ENCODE results near the gene STX12. TPM values are rescaled to one million over a fixed set of nuclear protein-coding genes. Genes with fewer than 3 reads are reported as not detected.

Gene STX12
- total RNA-seq, 6 donors from 2014 or later, result 47.1 to 107 (median 88.2) TPM

GRCh38 chr1:27782950-27783349 lies 9.9 kb downstream of the STX12 start:
- no peaks in the 10 kb centered on the region for H3K9me3 ChIP-seq
- no peaks in the 10 kb centered on the region for H3K27me3 ChIP-seq
- WGBS, 2 donors, result 92 to 98% methylated on average over 3 of the region's 3 CpGs
- peaks cover 61 to 85% (median 73%) of the 10 kb centered on the region in 4 donors for H3K4me1 ChIP-seq
- no peak for ATAC-seq (ENCODE audit: low FRiP score in 2 of 2)
- H3K4me3 ChIP-seq, result no peak overlapping the region
- no peak for DNase-seq
- TF ChIP-seq EP300 (IDR thresholded peaks at IDR 0.05) (no peak), CTCF (IDR thresholded peaks at IDR 0.05) (no peak), POLR2A (IDR thresholded peaks at IDR 0.05) (no peak), POLR2AphosphoS5 (IDR thresholded peaks at IDR 0.05) (no peak)
- peaks cover 0 to 17% (median 5%) of the 10 kb centered on the region in 4 donors for H3K36me3 ChIP-seq
- peak overlapping the region in 2 of 4 donors; percentile 56 to 64 for H3K27ac ChIP-seq

- Histone ChIP-seq H3K27ac (peak overlapping the region; percentile 32 to 87 (median 80)), H3K36me3 (peaks cover 0 to 14% (median 4%) of the 10 kb centered on the region in 4 donors), H3K4me3 (no peak overlapping the region), H3K9me3 (no peaks in the 10 kb centered on the region), H3K4me1 (peaks cover 60 to 86% (median 74%) of the 10 kb centered on the region in 4 donors), H3K27me3 (no peaks in the 10 kb centered on the region)
- WGBS, 2 donors, result 90 to 96% methylated on average over 1 of the region's 1 CpG
- ATAC-seq (ENCODE audit: low FRiP score in 2 of 2) (no peak), DNase-seq (no peak)
- TF ChIP-seq POLR2AphosphoS5 (IDR thresholded peaks at IDR 0.05), result no peak
- TF ChIP-seq POLR2A (IDR thresholded peaks at IDR 0.05), result no peak
- no peak for TF ChIP-seq CTCF (IDR thresholded peaks at IDR 0.05)
- TF ChIP-seq EP300 (IDR thresholded peaks at IDR 0.05), result no peak
These were observed 11.7 kb downstream of the STX12 start for GRCh38 chr1:27784700-27785099.

GRCh38 chr1:27785781-27786455 lies 12.9 kb downstream of the STX12 start:
- ATAC-seq (ENCODE audit: low FRiP score in 2 of 2) (peak; percentile 55 to 91), DNase-seq (peak in 1 of 2 donors; percentile 77)
- TF ChIP-seq POLR2AphosphoS5 (IDR thresholded peaks at IDR 0.05) (peak; percentile 43 to 48), CTCF (IDR thresholded peaks at IDR 0.05) (no peak), POLR2A (IDR thresholded peaks at IDR 0.05) (peak in 1 of 4 donors; percentile 48), EP300 (IDR thresholded peaks at IDR 0.05) (peak; percentile 13 to 95 (median 78))
- no peaks in the 10 kb centered on the region for H3K9me3 ChIP-seq
- H3K36me3 ChIP-seq, result peaks cover under 1 to 14% (median 9%) of the 10 kb centered on the region in 4 donors
- H3K4me3 ChIP-seq, result no peak overlapping the region
- H3K4me1 ChIP-seq, result peaks cover 63 to 87% (median 78%) of the 10 kb centered on the region in 4 donors
- peak overlapping the region; percentile 76 to 87 (median 82) for H3K27ac ChIP-seq
- no peaks in the 10 kb centered on the region for H3K27me3 ChIP-seq

- no peaks in the 10 kb centered on the region for H3K9me3 ChIP-seq
- no peak for ATAC-seq (ENCODE audit: low FRiP score in 2 of 2)
- peaks cover 63 to 86% (median 77%) of the 10 kb centered on the region in 4 donors for H3K4me1 ChIP-seq
- H3K4me3 ChIP-seq, result no peak overlapping the region
- H3K36me3 ChIP-seq, result peaks cover 7 to 29% (median 17%) of the 10 kb centered on the region in 4 donors
- H3K27ac ChIP-seq, result peak overlapping the region; percentile 76 to 87 (median 82)
- H3K27me3 ChIP-seq, result no peaks in the 10 kb centered on the region
- TF ChIP-seq POLR2A (IDR thresholded peaks at IDR 0.05), result no peak
- TF ChIP-seq EP300 (IDR thresholded peaks at IDR 0.05), result peak; percentile 22 to 92 (median 47)
- no peak for TF ChIP-seq CTCF (IDR thresholded peaks at IDR 0.05)
- peak in 1 of 2 donors; percentile 51 for TF ChIP-seq POLR2AphosphoS5 (IDR thresholded peaks at IDR 0.05)
- no peak for DNase-seq
These were observed 14.9 kb downstream of the STX12 start for GRCh38 chr1:27787895-27788294.
